Measurements from ENCODE around the gene MAP3K3.
A peak's percentile ranks its signal among the peaks of the same experiment; 100 is the strongest.
"Not testable (repeated sequence)": the region's sequence is repeated elsewhere in the genome, so short reads cannot be mapped to it uniquely, and the experiment has no call there.

The MAP3K3 gene

DNA sequence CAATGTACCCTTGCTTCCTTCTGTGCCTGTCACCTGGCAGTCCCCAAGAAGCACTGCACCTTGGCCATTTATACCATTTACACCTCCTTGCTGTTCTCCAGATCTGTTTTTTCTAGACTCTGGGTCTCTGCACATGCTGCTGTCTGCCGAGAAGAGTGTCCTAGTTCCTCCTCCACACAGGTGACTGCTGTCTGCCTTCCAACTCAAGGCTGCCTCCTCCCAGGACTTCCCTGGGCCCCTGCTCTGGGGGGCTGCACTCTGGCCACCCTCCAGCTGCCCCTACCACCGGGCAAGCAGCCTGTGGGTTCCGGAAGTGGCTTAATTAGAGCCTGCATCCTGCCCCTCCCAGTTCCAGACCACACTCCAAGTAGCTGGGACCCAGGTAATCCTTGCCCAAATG, 83.4 kb downstream of the MAP3K3 start:
- DNase-seq (ENCODE audit: low read depth), result no peak

DNA sequence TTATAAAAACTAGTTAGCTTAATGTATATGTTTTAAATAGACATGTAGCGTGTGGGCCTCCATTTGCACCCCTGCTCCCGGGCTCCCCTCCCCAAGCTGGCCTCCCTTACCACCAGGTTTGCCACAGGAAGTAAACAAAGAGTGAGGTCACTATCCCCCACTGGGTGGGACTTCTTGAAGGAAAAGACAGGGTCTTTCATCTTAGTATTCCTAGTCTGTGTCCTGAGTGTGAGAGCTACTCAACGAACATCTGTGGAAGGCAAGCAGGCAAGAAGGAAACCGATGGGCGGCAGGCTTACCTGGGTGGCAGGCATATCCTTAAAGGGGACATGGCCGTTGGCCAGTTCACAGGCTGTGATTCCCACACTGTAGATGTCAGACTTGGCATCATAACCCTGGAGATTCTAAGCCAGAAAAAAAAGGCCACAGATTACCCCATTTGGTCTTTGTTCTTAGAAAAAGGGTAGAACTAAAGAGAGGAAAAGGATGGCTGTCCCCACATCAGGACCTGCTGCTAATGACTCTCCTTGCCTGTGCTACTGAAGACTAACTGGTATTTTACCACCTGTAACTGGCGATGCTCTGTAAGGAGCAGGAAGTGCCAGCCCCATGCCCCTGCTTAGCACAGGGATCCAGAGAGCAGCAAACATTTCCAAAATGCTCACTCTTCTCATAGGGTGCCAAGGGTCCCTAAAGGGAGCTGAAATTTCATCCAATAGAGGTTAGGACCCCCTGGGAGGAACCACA, 84.3 kb downstream of the MAP3K3 start:
- no peak for DNase-seq (ENCODE audit: low read depth)

DNA sequence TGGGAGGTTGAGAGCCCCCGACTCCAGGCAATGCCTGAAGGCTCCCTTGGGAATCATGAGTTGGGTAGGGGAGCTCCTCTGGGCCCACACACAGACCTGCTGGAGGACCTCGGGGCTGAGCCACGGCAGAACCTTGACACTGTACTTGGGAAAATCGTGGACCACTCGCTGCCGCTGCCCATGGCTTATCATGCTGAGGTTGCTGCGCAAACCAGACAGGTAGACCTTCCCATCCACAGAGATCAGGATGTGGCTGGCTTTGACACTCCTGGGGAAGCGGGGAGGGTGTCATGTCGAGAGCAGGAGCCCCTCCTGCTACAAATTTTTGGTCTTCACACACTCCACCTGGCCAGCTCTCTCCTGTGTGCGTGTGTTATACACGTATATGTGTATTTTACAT, 84.9 kb downstream of the MAP3K3 start:
- no peak for DNase-seq (ENCODE audit: low read depth)

DNA sequence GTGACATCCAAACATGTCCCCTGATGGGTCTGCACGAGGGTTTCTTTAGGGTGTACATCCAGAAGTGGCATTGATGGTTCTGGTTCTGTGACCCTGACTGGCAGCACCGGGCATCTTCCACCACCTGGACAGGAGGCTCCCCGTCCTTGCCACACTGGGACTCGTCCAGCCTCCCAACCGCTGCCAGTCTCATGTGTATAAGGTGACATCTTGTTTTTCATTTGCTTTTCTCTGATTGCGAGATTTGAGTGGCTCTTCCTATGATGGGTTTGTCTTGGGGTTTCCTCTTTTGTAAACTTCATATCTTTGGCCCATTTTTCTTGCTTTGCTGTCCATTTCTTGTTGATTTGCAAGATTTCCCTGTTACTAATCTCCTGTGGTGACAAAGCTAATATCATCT, 86.9 kb downstream of the MAP3K3 start:
- DNase-seq (ENCODE audit: low read depth), result no peak

DNA sequence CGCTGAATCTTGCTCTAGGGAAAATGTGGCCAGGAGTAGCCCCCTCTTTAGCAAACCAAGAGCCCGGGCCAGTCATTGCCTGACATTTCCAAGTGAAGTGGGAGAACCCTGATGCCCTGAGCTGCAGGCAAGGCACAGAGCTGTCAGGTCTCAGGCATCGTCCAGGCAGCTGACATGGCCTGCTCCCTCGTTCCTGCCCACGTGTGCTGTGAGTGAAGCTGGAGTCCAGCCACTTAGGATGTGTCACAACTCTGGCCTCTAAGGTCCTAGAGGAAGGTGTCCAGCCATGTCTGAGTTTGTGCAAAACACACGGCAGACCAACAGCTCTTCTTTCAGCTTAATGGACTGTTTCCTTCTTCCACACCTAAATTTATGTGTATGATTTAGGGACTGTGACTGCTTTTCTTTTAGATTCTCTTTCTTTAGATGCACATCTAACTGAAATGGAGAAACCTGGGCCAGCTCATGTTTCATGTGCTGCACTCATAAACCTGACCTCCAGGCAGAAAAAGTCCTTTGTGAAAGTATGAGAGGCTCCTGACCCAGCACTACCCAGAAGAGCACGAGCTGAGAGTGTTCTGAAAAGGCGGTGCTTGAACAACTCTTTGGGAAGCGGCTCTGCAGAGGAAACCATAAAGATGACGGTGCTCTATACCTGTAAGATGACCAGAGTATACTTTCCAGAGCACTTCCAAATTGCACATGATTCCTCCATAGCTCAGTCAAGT, 92.5 kb downstream of the MAP3K3 start:
- no peak for DNase-seq (ENCODE audit: low read depth)

DNA sequence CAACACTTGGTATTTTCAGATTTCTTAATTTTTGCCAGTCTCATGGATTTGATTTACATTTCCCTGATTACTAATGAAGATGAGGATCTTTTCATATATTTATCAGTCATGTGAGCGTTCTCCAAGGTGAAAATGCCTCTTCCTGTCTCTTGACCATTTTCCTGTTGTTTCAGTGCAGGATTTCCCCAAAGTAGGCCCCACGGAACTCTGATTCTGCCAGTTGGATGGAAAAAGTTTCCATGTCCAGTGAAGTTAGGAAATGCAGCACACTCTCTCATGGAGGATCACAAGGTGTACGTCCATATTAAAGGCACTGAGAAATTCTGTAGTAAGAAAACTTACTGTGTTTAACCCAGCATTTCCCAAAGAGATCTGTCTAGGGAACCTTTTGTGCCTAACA, 94.2 kb downstream of the MAP3K3 start:
- no peak for DNase-seq (ENCODE audit: low read depth)

DNA sequence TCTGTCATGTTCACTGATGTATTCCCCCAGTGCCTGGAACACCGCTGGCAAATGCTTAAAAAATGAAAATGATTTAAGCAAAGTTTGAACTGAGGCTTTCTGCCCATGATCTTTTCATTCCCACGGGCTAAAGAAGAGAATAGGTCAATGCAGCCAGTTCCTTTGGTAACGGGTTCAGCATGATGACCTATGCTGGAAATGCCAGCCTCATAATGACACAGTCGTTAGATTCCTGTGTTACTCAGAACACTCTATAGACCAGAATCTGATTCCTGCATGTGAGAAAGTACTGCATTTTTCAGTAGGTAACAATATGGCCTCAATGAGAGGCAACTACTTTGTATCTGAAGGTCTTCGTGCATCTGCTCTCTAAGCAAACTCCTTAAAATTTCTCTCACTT, 96.8 kb downstream of the MAP3K3 start:
- DNase-seq (ENCODE audit: low read depth), result no peak

DNA sequence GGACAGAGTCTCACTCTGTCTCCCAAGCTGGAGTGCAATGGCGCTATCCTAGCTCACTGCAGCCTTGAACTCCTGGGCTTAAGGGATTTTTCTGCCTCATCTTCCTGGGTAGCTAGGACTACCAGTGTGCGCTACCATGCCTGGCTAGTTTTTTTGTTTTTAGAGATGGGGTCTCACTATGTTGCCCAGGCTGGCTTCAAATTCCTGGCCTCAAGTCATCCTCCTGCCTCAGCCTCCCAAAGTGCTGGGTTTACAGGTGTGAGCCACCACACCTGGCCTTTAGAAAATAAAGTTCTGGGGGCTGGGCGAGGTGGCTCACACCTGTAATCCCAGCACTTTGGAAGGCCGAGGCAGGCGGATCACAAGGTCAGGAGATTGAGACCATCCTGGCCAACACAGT, 98.0 kb downstream of the MAP3K3 start:
- DNase-seq (ENCODE audit: low read depth), result not testable (repeated sequence)

DNA sequence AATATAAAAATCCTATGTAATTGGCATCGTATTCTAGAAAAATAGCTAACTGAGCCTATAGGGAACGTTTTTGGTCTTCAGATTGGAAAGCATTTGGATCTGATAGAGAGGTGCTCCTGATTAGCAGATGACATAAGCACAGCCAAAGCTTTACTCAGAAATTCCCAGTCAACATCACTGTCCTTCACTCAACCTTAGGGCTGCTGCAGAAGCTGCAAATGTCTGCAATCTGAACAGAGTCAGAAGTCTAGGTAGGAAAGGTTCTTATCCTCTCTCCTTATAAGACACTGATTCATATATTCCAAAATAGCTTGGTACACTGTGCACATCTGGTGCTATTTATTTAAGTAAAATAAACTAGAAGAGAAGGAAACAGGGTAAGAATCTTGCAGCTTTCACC, 100.2 kb downstream of the MAP3K3 start:
- no peak for DNase-seq (ENCODE audit: low read depth)

DNA sequence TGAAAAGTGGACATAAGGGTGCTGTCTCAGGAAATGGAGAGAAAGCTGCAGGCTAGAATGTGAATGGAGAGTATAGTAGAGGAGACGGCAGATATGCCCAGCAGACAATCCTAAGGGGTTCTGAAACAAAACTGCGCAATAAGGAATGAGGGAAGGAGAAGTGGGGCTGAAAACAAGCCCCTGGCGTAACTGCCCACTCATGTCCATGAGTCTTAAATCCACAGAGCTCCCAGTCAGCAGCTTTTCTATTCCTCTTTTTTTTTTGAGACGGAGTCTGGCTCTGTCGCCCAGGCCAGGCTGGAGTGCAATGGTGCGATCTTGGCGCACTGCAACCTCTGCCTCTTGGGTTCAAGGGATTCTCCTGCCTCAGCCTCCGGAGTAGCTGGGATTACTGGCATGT, 113.5 kb downstream of the MAP3K3 start:
- DNase-seq (ENCODE audit: low read depth), result no peak

DNA sequence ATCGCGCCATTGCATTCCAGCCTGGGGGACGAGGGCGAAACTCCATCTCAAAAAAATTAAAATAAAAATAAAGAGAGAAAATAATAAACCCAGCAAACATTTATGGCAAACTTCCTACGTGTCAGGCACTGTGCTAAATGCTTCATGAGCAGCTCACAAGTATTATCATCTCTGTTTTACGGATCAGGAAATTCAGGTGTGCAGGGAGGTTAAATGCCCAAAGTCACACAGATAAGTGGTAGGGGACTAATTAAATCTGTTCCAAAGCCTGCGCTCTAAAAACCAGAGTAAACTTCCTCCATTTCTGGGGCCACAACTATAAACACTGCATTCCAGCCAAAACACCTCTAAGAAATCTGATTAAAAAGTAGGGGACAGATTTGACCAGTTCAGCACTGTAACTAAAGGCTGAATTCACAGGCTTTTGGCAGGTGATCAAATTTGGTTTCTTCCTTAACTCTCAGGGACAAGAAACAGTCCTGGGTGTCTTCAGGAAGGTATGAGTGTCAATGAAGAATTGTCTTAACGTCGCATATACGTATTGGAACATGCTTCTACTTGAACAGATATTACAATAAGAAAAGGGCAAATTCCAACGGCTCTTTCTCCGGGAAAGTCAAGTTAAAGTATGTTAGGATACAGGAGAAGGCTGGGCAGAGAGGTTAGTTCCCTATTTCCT, 118.4 kb downstream of the MAP3K3 start:
- no peak for DNase-seq (ENCODE audit: low read depth)

DNA sequence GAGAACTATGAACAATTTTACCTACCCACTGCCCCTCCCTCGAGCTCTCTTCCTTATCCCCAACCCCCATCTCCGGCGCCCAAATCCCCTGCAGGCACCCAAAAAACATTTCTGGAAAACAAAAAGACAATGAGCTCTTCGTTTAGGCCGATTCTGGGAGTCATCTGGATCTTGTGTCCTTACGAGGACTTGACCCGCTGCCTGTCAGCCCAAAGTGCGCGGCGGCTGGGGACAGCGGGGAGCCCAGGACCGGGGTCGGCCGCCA, 118.9 kb downstream of the MAP3K3 start:
- DNase-seq (ENCODE audit: low read depth), result no peak

DNA sequence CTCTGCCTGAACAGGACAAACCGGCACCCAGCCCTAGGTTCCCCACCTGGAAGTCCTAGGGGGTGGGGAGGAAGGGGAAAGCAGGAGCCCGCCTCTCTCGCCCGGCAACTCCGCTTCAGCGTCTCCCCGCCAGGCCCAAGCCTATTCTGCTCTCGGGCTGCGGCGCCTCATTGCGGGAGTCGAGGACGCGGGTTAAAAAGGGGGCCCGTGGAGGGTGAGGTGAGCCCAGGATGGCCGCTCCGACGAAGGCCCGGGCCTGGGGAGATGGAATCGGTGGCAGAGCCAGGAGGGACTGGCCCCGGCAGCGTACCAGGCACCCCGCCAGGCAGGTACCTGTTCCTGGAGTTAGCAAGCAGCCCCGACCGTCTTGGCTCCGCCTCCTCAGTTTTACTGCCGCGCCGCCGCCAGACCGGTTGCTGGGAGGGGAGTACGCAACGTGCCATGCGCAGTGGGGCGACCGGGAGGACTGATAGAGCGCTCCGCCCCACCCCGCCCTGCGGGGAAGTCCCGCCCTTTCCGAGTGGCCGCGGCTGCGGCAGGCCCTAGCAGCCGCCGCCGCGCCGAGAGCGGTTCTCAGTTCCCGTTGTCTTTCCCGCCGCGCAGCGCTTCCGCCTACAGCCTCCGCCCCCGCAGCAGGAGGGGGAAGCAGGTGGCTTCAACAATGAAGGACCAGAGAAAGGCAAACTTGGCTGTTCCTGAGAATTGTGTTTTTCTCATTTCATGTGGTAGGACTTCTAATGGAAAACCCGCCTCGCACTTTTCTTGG, 119.4 kb downstream of the MAP3K3 start, which contains the start of gene STRADA:
Gene STRADA, minus strand, starts transcription at position 392 of the 766 bp plus-strand sequence. CDS start 13,430 bp downstream, outside the sequence.
- peak; percentile 68 for DNase-seq (ENCODE audit: low read depth)
